Endothelial cell of umbilical vein (primary cell): ENCODE measurements around the gene SLC7A11. TPM values are rescaled to one million over a fixed set of nuclear protein-coding genes. Genes with fewer than 3 reads are reported as not detected.

ENCODE experiments used
- BruUV-seq: library from RNA; stranded (reverse); fragments of 400-500 nt; replicated peaks from 2 replicates; lab custom pipeline; 2021; lab: Mats Ljungman, UMichigan
- CTCF ChIA-PET: fragments of 300-600, 350-600 bp; sonication (Branson Sonifier 250); formaldehyde crosslinking; loops from one replicate; lab custom pipeline; 2021; ENCODE audit warnings: antibody characterized with exemption, inconsistent platforms; lab: Charles Lee
- POLR2A ChIA-PET: fragments of 300-600, 350-600 bp; sonication (Branson Sonifier 250); formaldehyde crosslinking; loops from one replicate; lab custom pipeline; 2021; ENCODE audit warnings: antibody characterized with exemption, inconsistent platforms; lab: Charles Lee
- DNase-seq: peaks from one replicate; pipeline ENCODE4 v3.0.0-alpha.2; 2011; ENCODE audit warnings: low read depth, low spot score
- FAIRE-seq: peaks from 2 replicates; lab custom pipeline; 2011; peaks lifted over from hg19 to GRCh38; lab: Jason Lieb, UNC
- H2AFZ ChIP-seq: 2 replicates; pipeline ENCODE4 v1.6.0; 2012; ENCODE audit warnings: low read depth, low read length, control low read depth, inconsistent platforms
- H3K27ac ChIP-seq: 2 replicates; pipeline ENCODE4 v1.5.1; 2011; ENCODE audit warnings: low read depth, mild to moderate bottlenecking, control low read depth, low read length, moderate library complexity; ENCODE audit not compliant: insufficient read depth
- H3K27me3 ChIP-seq, 2 experiments: 2 replicates each; pipeline versions ENCODE4 v1.6.0 to v1.6.1; 2011; ENCODE audit warnings: low read length in 2 of 2, mixed read lengths in 1 of 2; ENCODE audit not compliant: control insufficient read depth in 2 of 2, insufficient read depth in 2 of 2
- H3K36me3 ChIP-seq, 2 experiments: 2 replicates in 1 of 2; 3 replicates in 1 of 2; pipeline ENCODE4 v1.5.1; 2011; ENCODE audit warnings: low read length in 2 of 2, mild to moderate bottlenecking in 1 of 2, moderate library complexity in 1 of 2; ENCODE audit not compliant: control insufficient read depth in 2 of 2, insufficient read depth in 2 of 2; ENCODE audit errors: extremely low read depth in 1 of 2
- H3K4me1 ChIP-seq: 3 replicates; pipeline ENCODE4 v1.5.1; 2011; ENCODE audit warnings: mild to moderate bottlenecking, low read length; ENCODE audit not compliant: control insufficient read depth, insufficient read depth; ENCODE audit errors: extremely low read depth
- H3K4me2 ChIP-seq: 2 replicates; pipeline ENCODE4 v1.6.1; 2011; ENCODE audit warnings: low read length, control low read depth, mixed read lengths; ENCODE audit not compliant: insufficient read depth
- H3K4me3 ChIP-seq, 3 experiments: fragments of 200-600 bp in 1 of 3; sonication (generic), shearing (Covaris generic) in 1 of 3; replicated peaks in 1 of 3; 2 replicates each; pipeline ENCODE4 v1.5.1; 2011 to 2016; ENCODE audit warnings: control low read depth in 3 of 3, low read length in 3 of 3, mild to moderate bottlenecking in 2 of 3, inconsistent platforms in 1 of 3, low read depth in 1 of 3, moderate library complexity in 1 of 3; ENCODE audit not compliant: insufficient read depth in 1 of 3
- H3K79me2 ChIP-seq: 2 replicates; pipeline ENCODE4 v1.6.0; 2012; ENCODE audit warnings: low read length, inconsistent platforms; ENCODE audit not compliant: control insufficient read depth, insufficient read depth
- H3K9ac ChIP-seq: replicated peaks from 2 replicates; pipeline ENCODE3; 2011; ENCODE audit warnings: low read length, control low read depth; ENCODE audit not compliant: insufficient read depth; ENCODE audit errors: extremely low read depth
- H3K9me1 ChIP-seq: replicated peaks from 3 replicates; pipeline ENCODE4 v1.6.0; 2011; ENCODE audit warnings: mild to moderate bottlenecking, low read length; ENCODE audit not compliant: control insufficient read depth, insufficient read depth; ENCODE audit errors: extremely low read depth
- H3K9me3 ChIP-seq: replicated peaks from 2 replicates; pipeline ENCODE4 v1.5.1; 2012; ENCODE audit warnings: low read length, inconsistent platforms; ENCODE audit not compliant: control insufficient read depth, insufficient read depth
- H4K20me1 ChIP-seq: replicated peaks from 2 replicates; pipeline ENCODE3; 2011; ENCODE audit warnings: mild to moderate bottlenecking, low read length; ENCODE audit not compliant: control insufficient read depth, insufficient read depth; ENCODE audit errors: extremely low read depth
- CTCF ChIP-seq, 2 donors: IDR thresholded peaks; 1 replicate in 1 of 2; 2 replicates in 1 of 2; pipeline ENCODE4 v1.5.1; 2011; ENCODE audit warnings: low read length in 2 of 2, mild to moderate bottlenecking in 2 of 2, moderate library complexity in 2 of 2, control low read depth in 1 of 2, inconsistent platforms in 1 of 2, low read depth in 1 of 2; ENCODE audit not compliant: insufficient read depth in 1 of 2; ENCODE audit errors: extremely low read depth in 1 of 2
- EZH2 ChIP-seq: IDR thresholded peaks from 2 replicates; pipeline ENCODE4 v1.6.1; 2012; ENCODE audit warnings: borderline replicate concordance, low read depth, mild to moderate bottlenecking, moderate library complexity, low read length, inconsistent platforms; ENCODE audit not compliant: severe bottlenecking
- FOS ChIP-seq: IDR thresholded peaks from 2 replicates; pipeline ENCODE4 v1.6.1; 2011; ENCODE audit warnings: mild to moderate bottlenecking, low read length, moderate library complexity, borderline replicate concordance; ENCODE audit not compliant: insufficient read depth
- GATA2 ChIP-seq: IDR thresholded peaks from 2 replicates; pipeline ENCODE4 v1.7.0; 2011; ENCODE audit warnings: low read depth, mild to moderate bottlenecking, moderate library complexity, mixed read lengths, low read length; ENCODE audit not compliant: insufficient read length, insufficient read depth
- JUN ChIP-seq: IDR thresholded peaks from 2 replicates; pipeline ENCODE4 v1.6.1; 2011; ENCODE audit warnings: borderline replicate concordance, low read depth; ENCODE audit not compliant: insufficient read length, insufficient read depth
- MAX ChIP-seq: IDR thresholded peaks from 2 replicates; pipeline ENCODE4 v1.6.1; 2011; ENCODE audit not compliant: insufficient read depth, insufficient read length
- MYC ChIP-seq: IDR thresholded peaks from one replicate; pipeline ENCODE4 v1.6.1; 2011; ENCODE audit warnings: mild to moderate bottlenecking, low read depth, low read length
- POLR2A ChIP-seq: IDR thresholded peaks from 2 replicates; pipeline ENCODE4 v1.6.1; 2012; ENCODE audit warnings: low read depth, mild to moderate bottlenecking, control low read depth, low read length
- POLR2AphosphoS5 ChIP-seq: IDR thresholded peaks from 2 replicates; pipeline ENCODE4 v1.6.1; 2012; ENCODE audit warnings: low read depth, mild to moderate bottlenecking, control low read depth, low read length, moderate library complexity; ENCODE audit not compliant: insufficient read depth
- dilution Hi-C: fragments of 300-500 bp; cut with MboI; formaldehyde crosslinking; loops from one replicate; pipeline ENCODE4 v1.15.0; 2019; ENCODE audit warnings: low sequenced_read_pairs; ENCODE audit not compliant: extremely low pct_ligation_motif_present
- intact Hi-C: fragments of 100-400 bp; cut with micrococcal nuclease; formaldehyde crosslinking; loops from one replicate; pipeline ENCODE4 v1.10.0; 2022
- polyA plus RNA-seq, 4 experiments: library from polyadenylated mRNA; depleted of rRNA in 3 of 4; stranded (reverse) in 3 of 4; unstranded in 1 of 4; fragments of >200 nt; gene quantifications; 2 replicates each; pipeline versions ENCODE4 v1.2.1 to v1.2.3, GENCODE V29; 2011 to 2012; ENCODE audit warnings: missing spikeins in 1 of 4
- total RNA-seq: library from RNA; stranded (reverse); gene quantifications from 2 replicates; pipeline ENCODE4 v1.2.3, GENCODE V29; 2021

SLC7A11 gene
- total and polyA plus RNA-seq, 2 donors (not counting 3 experiments of a cell fraction or from before 2014, with no cell fraction given) = 28.4 to 82.7 TPM

- Histone ChIP-seq H3K9ac (no peak overlapping the region), H3K27ac (no peak overlapping the region), H3K36me3 (peaks cover 2 to 39% of the 10 kb centered on the region in 2 experiments), H4K20me1 (peaks cover 6% of the 10 kb centered on the region), H3K9me3 (no peaks in the 10 kb centered on the region), H3K4me3 (no peak overlapping the region), H2AFZ (no peak overlapping the region), H3K4me2 (no peak overlapping the region), H3K9me1 (peaks cover 3% of the 10 kb centered on the region), H3K27me3 (no peaks in the 10 kb centered on the region), H3K4me1 (peaks cover 34% of the 10 kb centered on the region), H3K79me2 (peaks cover 93% of the 10 kb centered on the region)
- dilution Hi-C loops (no loop called here), intact Hi-C loops (no loop called here)
- ChIA-PET CTCF (interaction anchor here (1.1 to 1.2 kb wide), 2 partner anchors 14 to 666 kb away, joined by 3 read pairs; no protein-coding TSS in a partner anchor), POLR2A (no interaction called here)
- FAIRE-seq = no peak
- TF ChIP-seq POLR2A (no peak), GATA2 (no peak), POLR2AphosphoS5 (no peak), MYC (no peak), EZH2 (no peak), MAX (no peak), CTCF (IDR thresholded peaks at IDR 0.05; ENCODE audit: extremely low read depth in 1 of 2, insufficient read depth in 1 of 2, low read depth in 1 of 2, low read length in 2 of 2) (no peak), JUN (no peak), FOS (no peak)
- BruUV-seq = no TSS peak
- DNase-seq = no peak
Observed at GRCh38 chr4:138205531-138206233, 36.5 kb downstream of the SLC7A11 start.
